Motor neuron (in vitro differentiated cells): ENCODE results near the gene IFT122. TPM values are rescaled to one million over a fixed set of nuclear protein-coding genes. Genes with fewer than 3 reads are reported as not detected.

Experiments used
- ATAC-seq, 8 experiments: fragments of 200-7000 bp; cut with Tn5 transposase; replicated peaks in 6 of 8; 2 replicates each; pipeline ENCODE4 v1.8.0; 2021; ENCODE audit warnings: mild to moderate bottlenecking in 8 of 8, moderate library complexity in 8 of 8
- H3K27ac ChIP-seq, 2 donors: fragments of 250-450 bp; sonication (Bioruptor Pico); 2 replicates each; pipeline ENCODE4 v1.9.0; 2021; ENCODE audit warnings: antibody characterized with exemption in 2 of 2, mild to moderate bottlenecking in 2 of 2, moderate library complexity in 1 of 2
- H3K4me1 ChIP-seq, 2 donors: fragments of 250-450 bp; sonication (Bioruptor Pico); replicated peaks in 1 of 2; 2 replicates each; pipeline ENCODE4 v1.6.1; 2021; ENCODE audit warnings: antibody characterized with exemption in 2 of 2, mild to moderate bottlenecking in 2 of 2, moderate library complexity in 1 of 2
- H3K4me3 ChIP-seq, 5 donors: fragments of 250-450 bp; sonication (Bioruptor Pico); 2 replicates each; pipeline ENCODE4 v1.9.0; 2021; ENCODE audit warnings: antibody characterized with exemption in 5 of 5, mild to moderate bottlenecking in 5 of 5, moderate library complexity in 4 of 5
- WGBS, 10 experiments: fragments of 450-650 bp; shearing (Covaris generic); methylation state at CpG; one replicate each; pipeline ENCODE4 v1.0.0; 2022; 5-methylcytosine and 5-hydroxymethylcytosine counted together
- in situ Hi-C, 9 experiments: fragments of 400-800 bp; cut with MboI; loops; one replicate each; pipeline ENCODE4 v1.15.0; 2021; ENCODE audit warnings: low sequenced_read_pairs in 9 of 9, low pct_unique_long_range_greater_than_20kb in 2 of 9; ENCODE audit not compliant: unreplicated experiment in 9 of 9
- total RNA-seq, 8 experiments: library from RNA; unstranded; fragments of 300-600 nt; gene quantifications; 2 replicates each; pipeline versions ENCODE4 v1.2.3 to v1.2.4, GENCODE V29; 2022

IFT122 gene
- total RNA-seq, 8 experiments from 2014 or later = 8.4 to 34.5 (median 24.8) TPM

- peak in 5 of 8 experiments; percentile 25 to 79 (median 42) for ATAC-seq
- H3K4me3 ChIP-seq = no peak overlapping the region
- peaks cover 8 to 13% of the 10 kb centered on the region in 2 donors for H3K4me1 ChIP-seq
- 0 to 94% (median 49%) methylated on average over 1 to 5 of the region's 5 CpGs for WGBS, 10 experiments
- no peak overlapping the region for H3K27ac ChIP-seq
- in situ Hi-C loops = loop anchor here in 1 of 9 experiments (25.0 kb wide), 1 partner anchor 363 kb away; no protein-coding TSS in a partner anchor
Observed at GRCh38 chr3:129449279-129450115, 9.5 kb downstream of the IFT122 start.

GRCh38 chr3:129453732-129454131 lies 13.7 kb downstream of the IFT122 start:
- peak in 1 of 8 experiments; percentile 11 for ATAC-seq
- H3K4me1 ChIP-seq = peaks cover 8 to 10% of the 10 kb centered on the region in 2 donors
- WGBS, 10 experiments = 60 to 100% (median 89%) methylated on average over 1 of the region's 1 CpG; no CpG with 5 or more reads in 5 of the 10 experiments
- in situ Hi-C loops = loop anchor here in 1 of 9 experiments (25.0 kb wide), 1 partner anchor 359 kb away; no protein-coding TSS in a partner anchor
- no peak overlapping the region for H3K4me3 ChIP-seq
- H3K27ac ChIP-seq = no peak overlapping the region

- Histone ChIP-seq H3K4me3 (no peak overlapping the region), H3K27ac (no peak overlapping the region), H3K4me1 (no peaks in the 10 kb centered on the region)
- in situ Hi-C loops = loop anchor here in 1 of 9 experiments (25.0 kb wide), 1 partner anchor 352 kb away; no protein-coding TSS in a partner anchor
- ATAC-seq = no peak
- 80 to 100% (median 94%) methylated on average over 1 to 3 of the region's 3 CpGs; no CpG with 5 or more reads in 1 of the 10 experiments for WGBS, 10 experiments
Observed at GRCh38 chr3:129460155-129460554, 20.1 kb downstream of the IFT122 start.

GRCh38 chr3:129460572-129460971 lies 20.5 kb downstream of the IFT122 start:
- WGBS, 10 experiments = 50 to 100% (median 82%) methylated on average over 2 of the region's 2 CpGs; no CpG with 5 or more reads in 2 of the 10 experiments
- no peaks in the 10 kb centered on the region for H3K4me1 ChIP-seq
- no peak for ATAC-seq
- in situ Hi-C loops = loop anchor here in 1 of 9 experiments (25.0 kb wide), 1 partner anchor 352 kb away; no protein-coding TSS in a partner anchor
- no peak overlapping the region for H3K4me3 ChIP-seq
- no peak overlapping the region for H3K27ac ChIP-seq

GRCh38 chr3:129461022-129461421 lies 21.0 kb downstream of the IFT122 start:
- no peak overlapping the region for H3K27ac ChIP-seq
- no peaks in the 10 kb centered on the region for H3K4me1 ChIP-seq
- H3K4me3 ChIP-seq = no peak overlapping the region
- in situ Hi-C loops = loop anchor here in 1 of 9 experiments (25.0 kb wide), 1 partner anchor 351 kb away; no protein-coding TSS in a partner anchor
- 82 to 100% (median 100%) methylated on average over 1 of the region's 1 CpG; no CpG with 5 or more reads in 7 of the 10 experiments for WGBS, 10 experiments
- ATAC-seq = no peak

GRCh38 chr3:129461461-129462146 lies 21.6 kb downstream of the IFT122 start:
- no peaks in the 10 kb centered on the region for H3K4me1 ChIP-seq
- in situ Hi-C loops = loop anchor here in 1 of 9 experiments (25.0 kb wide), 1 partner anchor 351 kb away; no protein-coding TSS in a partner anchor
- H3K4me3 ChIP-seq = no peak overlapping the region
- no peak overlapping the region for H3K27ac ChIP-seq
- 44 to 98% (median 78%) methylated on average over 2 to 5 of the region's 6 CpGs; no CpG with 5 or more reads in 2 of the 10 experiments for WGBS, 10 experiments
- no peak for ATAC-seq

- in situ Hi-C loops = loop anchor here in 1 of 9 experiments (25.0 kb wide), 1 partner anchor 350 kb away; no protein-coding TSS in a partner anchor
- WGBS, 10 experiments = 42 to 100% (median 100%) methylated on average over 1 to 3 of the region's 3 CpGs; no CpG with 5 or more reads in 3 of the 10 experiments
- Histone ChIP-seq H3K27ac (no peak overlapping the region), H3K4me3 (no peak overlapping the region), H3K4me1 (no peaks in the 10 kb centered on the region)
- peak in 1 of 8 experiments; percentile 31 for ATAC-seq
Observed at GRCh38 chr3:129462361-129462968, 22.4 kb downstream of the IFT122 start.

GRCh38 chr3:129463094-129463493 lies 23.1 kb downstream of the IFT122 start:
- Histone ChIP-seq H3K27ac (no peak overlapping the region), H3K4me3 (no peak overlapping the region), H3K4me1 (no peaks in the 10 kb centered on the region)
- in situ Hi-C loops = loop anchor here in 1 of 9 experiments (25.0 kb wide), 1 partner anchor 349 kb away; no protein-coding TSS in a partner anchor
- ATAC-seq = no peak
- 80 to 100% (median 97%) methylated on average over 1 to 3 of the region's 3 CpGs for WGBS, 10 experiments

- H3K4me3 ChIP-seq = no peak overlapping the region
- 25 to 83% (median 59%) methylated on average over 1 to 4 of the region's 4 CpGs; no CpG with 5 or more reads in 2 of the 10 experiments for WGBS, 10 experiments
- peak in 1 of 8 experiments; percentile 36 for ATAC-seq
- H3K4me1 ChIP-seq = no peaks in the 10 kb centered on the region
- no peak overlapping the region for H3K27ac ChIP-seq
- in situ Hi-C loops = loop anchor here in 1 of 9 experiments (25.0 kb wide), 1 partner anchor 349 kb away; no protein-coding TSS in a partner anchor
Observed at GRCh38 chr3:129463716-129464115, 23.7 kb downstream of the IFT122 start.

- WGBS, 10 experiments = 33 to 50% methylated on average over 1 of the region's 1 CpG; no CpG with 5 or more reads in 8 of the 10 experiments
- peak in 1 of 8 experiments; percentile 56 for ATAC-seq
- Histone ChIP-seq H3K4me1 (no peaks in the 10 kb centered on the region), H3K4me3 (no peak overlapping the region), H3K27ac (no peak overlapping the region)
- in situ Hi-C loops = loop anchor here in 1 of 9 experiments (25.0 kb wide), 1 partner anchor 344 kb away; no protein-coding TSS in a partner anchor
Observed at GRCh38 chr3:129467932-129468331, 27.9 kb downstream of the IFT122 start.

- in situ Hi-C loops = loop anchor here in 1 of 9 experiments (25.0 kb wide), 1 partner anchor 343 kb away; no protein-coding TSS in a partner anchor
- H3K4me3 ChIP-seq = no peak overlapping the region
- no peak for ATAC-seq
- 80 to 100% (median 100%) methylated on average over 1 to 2 of the region's 2 CpGs; no CpG with 5 or more reads in 2 of the 10 experiments for WGBS, 10 experiments
- H3K4me1 ChIP-seq = no peaks in the 10 kb centered on the region
- no peak overlapping the region for H3K27ac ChIP-seq
Observed at GRCh38 chr3:129469026-129469425, 29.0 kb downstream of the IFT122 start.

GRCh38 chr3:129470861-129471260 lies 30.8 kb downstream of the IFT122 start:
- no peak overlapping the region for H3K27ac ChIP-seq
- H3K4me1 ChIP-seq = no peaks in the 10 kb centered on the region
- in situ Hi-C loops = loop anchor here in 1 of 9 experiments (25.0 kb wide), 1 partner anchor 341 kb away; no protein-coding TSS in a partner anchor
- ATAC-seq = no peak
- H3K4me3 ChIP-seq = no peak overlapping the region
- 80 to 100% (median 100%) methylated on average over 1 to 2 of the region's 2 CpGs; no CpG with 5 or more reads in 4 of the 10 experiments for WGBS, 10 experiments
